ENCODE results near the gene SLC25A21. TPM values are rescaled to one million over a fixed set of nuclear protein-coding genes. Genes with fewer than 3 reads are reported as not detected.
"Not testable (repeated sequence)": the region's sequence is repeated elsewhere in the genome, so short reads cannot be mapped to it uniquely, and the experiment has no call there.

SLC25A21 gene
- polyA plus RNA-seq, 1 donor: 1.2 TPM

GRCh38 chr14:36869125-36869524 is 303.3 kb downstream of the SLC25A21 start:
- no peak for DNase-seq (ENCODE audit: low read depth)

GRCh38 chr14:36866867-36867266 is 305.5 kb downstream of the SLC25A21 start:
- DNase-seq (ENCODE audit: low read depth): no peak

GRCh38 chr14:36863271-36863670 is 309.1 kb downstream of the SLC25A21 start:
- DNase-seq (ENCODE audit: low read depth): no peak

- not testable (repeated sequence) for DNase-seq (ENCODE audit: low read depth)
Measured at GRCh38 chr14:36862237-36862636, 310.2 kb downstream of the SLC25A21 start.

GRCh38 chr14:36860831-36861230 is 311.6 kb downstream of the SLC25A21 start:
- no peak for DNase-seq (ENCODE audit: low read depth)

GRCh38 chr14:36859119-36859518 is 313.3 kb downstream of the SLC25A21 start:
- no peak for DNase-seq (ENCODE audit: low read depth)

- no peak for DNase-seq (ENCODE audit: low read depth)
Measured at GRCh38 chr14:36857842-36858445, 314.5 kb downstream of the SLC25A21 start.

GRCh38 chr14:36857136-36857535 is 315.3 kb downstream of the SLC25A21 start:
- no peak for DNase-seq (ENCODE audit: low read depth)

GRCh38 chr14:36856095-36856878 is 316.1 kb downstream of the SLC25A21 start:
- no peak for DNase-seq (ENCODE audit: low read depth)

GRCh38 chr14:36855396-36855795 is 317.0 kb downstream of the SLC25A21 start:
- DNase-seq (ENCODE audit: low read depth): no peak

- no peak for DNase-seq (ENCODE audit: low read depth)
Measured at GRCh38 chr14:36852981-36853691, 319.3 kb downstream of the SLC25A21 start.

- no peak for DNase-seq (ENCODE audit: low read depth)
Measured at GRCh38 chr14:36848213-36848612, 324.2 kb downstream of the SLC25A21 start.

- no peak for DNase-seq (ENCODE audit: low read depth)
Measured at GRCh38 chr14:36847366-36847765, 325.0 kb downstream of the SLC25A21 start.

GRCh38 chr14:36845356-36846012 is 326.9 kb downstream of the SLC25A21 start:
- DNase-seq (ENCODE audit: low read depth): no peak

- DNase-seq (ENCODE audit: low read depth): no peak
Measured at GRCh38 chr14:36844443-36845195, 327.8 kb downstream of the SLC25A21 start.

- DNase-seq (ENCODE audit: low read depth): no peak
Measured at GRCh38 chr14:36843410-36843809, 329.0 kb downstream of the SLC25A21 start.

GRCh38 chr14:36835128-36835527 is 337.3 kb downstream of the SLC25A21 start:
- DNase-seq (ENCODE audit: low read depth): no peak

- DNase-seq (ENCODE audit: low read depth): no peak
Measured at GRCh38 chr14:36834293-36834692, 338.1 kb downstream of the SLC25A21 start.

GRCh38 chr14:36829547-36829946 is 342.9 kb downstream of the SLC25A21 start:
- no peak for DNase-seq (ENCODE audit: low read depth)

- DNase-seq (ENCODE audit: low read depth): no peak
Measured at GRCh38 chr14:36827861-36828260, 344.5 kb downstream of the SLC25A21 start.

- DNase-seq (ENCODE audit: low read depth): no peak
Measured at GRCh38 chr14:36826614-36827013, 345.8 kb downstream of the SLC25A21 start.

All from forelimb muscle (tissue), 1 donor.